ENCODE results near the gene POLR1G.

GRCh38 chr19:45409557-45409920 is 3.1 kb downstream of the POLR1G start:
- TF ChIP-seq CTCF (conservative IDR thresholded peaks at IDR 0.05; ENCODE audit: low read length): no peak
- no peak for TF ChIP-seq EZH2phosphoT487 (IDR thresholded peaks at IDR 0.05; ENCODE audit: borderline replicate concordance, low read depth, low read length)

Data from OCI-LY7 (cell line).